Activated B cell treated with CpG ODN at 0.5 μM for 24 hours (primary cell): ENCODE measurements around the gene CSMD2. TPM values are rescaled to one million over a fixed set of nuclear protein-coding genes. Genes with fewer than 3 reads are reported as not detected.

ENCODE experiments used
- ATAC-seq: fragments of 200-7000 bp; cut with Tn5 transposase; one replicate; pipeline ENCODE4 v1.10.0; 2021; ENCODE audit warnings: low read depth, mild to moderate bottlenecking, moderate library complexity
- CTCF ChIA-PET: fragments of 350-600 bp; sonication (Branson Sonifier 250); formaldehyde crosslinking; loops from one replicate; lab custom pipeline; 2021; ENCODE audit warnings: antibody characterized with exemption; lab: Charles Lee
- POLR2A ChIA-PET: fragments of 350-600 bp; sonication (Branson Sonifier 250); formaldehyde crosslinking; loops from one replicate; lab custom pipeline; 2021; ENCODE audit warnings: antibody characterized with exemption; lab: Charles Lee
- DNase-seq: peaks from one replicate; pipeline ENCODE4 v3.0.0; 2022
- H3K27ac Mint-ChIP-seq: one replicate; pipeline ENCODE4 v1.8.0; 2020; ENCODE audit warnings: mixed read lengths
- H3K27me3 Mint-ChIP-seq: one replicate; pipeline ENCODE4 v1.8.0; 2021; ENCODE audit warnings: mixed read lengths
- H3K36me3 Mint-ChIP-seq: one replicate; pipeline ENCODE4 v1.8.0; 2021; ENCODE audit warnings: low read depth, mixed read lengths
- H3K4me1 Mint-ChIP-seq: one replicate; pipeline ENCODE4 v1.8.0; 2021; ENCODE audit warnings: mixed read lengths
- H3K4me3 Mint-ChIP-seq: one replicate; pipeline ENCODE4 v1.8.0; 2020; ENCODE audit warnings: mild to moderate bottlenecking, mixed read lengths
- H3K9me3 Mint-ChIP-seq: one replicate; pipeline ENCODE4 v1.8.0; 2020; ENCODE audit warnings: mixed read lengths
- intact Hi-C: fragments of 100-400 bp; cut with micrococcal nuclease; formaldehyde crosslinking; loops from one replicate; pipeline ENCODE4 v1.15.1; 2024
- total RNA-seq: library from RNA; stranded (reverse); gene quantifications from 2 replicates; pipeline ENCODE4 v1.2.3, GENCODE V29; 2022
- TF ChIP-seq, protein P1 (sequence below): fragments of 200-600 bp; IDR thresholded peaks from one replicate; pipeline ENCODE4 v1.8.0; 2022; ENCODE audit warnings: antibody characterized with exemption, mild to moderate bottlenecking

CSMD2 gene
- total RNA-seq, 1 donor from 2014 or later, result not detected

DNA sequence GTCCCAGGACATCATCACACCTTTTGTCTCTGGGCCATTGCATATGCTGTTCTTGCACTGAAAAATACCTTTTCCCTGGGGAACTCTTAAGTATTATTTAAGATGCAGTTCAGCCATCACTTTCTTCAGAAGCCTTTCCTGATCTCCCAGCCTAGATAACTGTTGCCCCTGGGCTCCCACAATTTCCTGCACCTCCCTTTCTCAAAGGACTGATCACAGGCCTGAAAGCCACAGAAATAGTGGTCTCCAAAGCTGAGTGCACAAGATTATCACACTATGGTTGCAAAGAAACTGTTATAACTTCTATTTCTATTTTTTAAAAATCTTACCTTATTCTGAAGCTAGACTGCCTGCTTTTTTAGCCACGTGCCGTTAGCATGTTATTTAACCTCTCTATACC, 695.3 kb downstream of the CSMD2 start:
- no peaks in the 10 kb centered on the region for H3K27me3 Mint-ChIP-seq
- TF ChIP-seq, protein P1, sequence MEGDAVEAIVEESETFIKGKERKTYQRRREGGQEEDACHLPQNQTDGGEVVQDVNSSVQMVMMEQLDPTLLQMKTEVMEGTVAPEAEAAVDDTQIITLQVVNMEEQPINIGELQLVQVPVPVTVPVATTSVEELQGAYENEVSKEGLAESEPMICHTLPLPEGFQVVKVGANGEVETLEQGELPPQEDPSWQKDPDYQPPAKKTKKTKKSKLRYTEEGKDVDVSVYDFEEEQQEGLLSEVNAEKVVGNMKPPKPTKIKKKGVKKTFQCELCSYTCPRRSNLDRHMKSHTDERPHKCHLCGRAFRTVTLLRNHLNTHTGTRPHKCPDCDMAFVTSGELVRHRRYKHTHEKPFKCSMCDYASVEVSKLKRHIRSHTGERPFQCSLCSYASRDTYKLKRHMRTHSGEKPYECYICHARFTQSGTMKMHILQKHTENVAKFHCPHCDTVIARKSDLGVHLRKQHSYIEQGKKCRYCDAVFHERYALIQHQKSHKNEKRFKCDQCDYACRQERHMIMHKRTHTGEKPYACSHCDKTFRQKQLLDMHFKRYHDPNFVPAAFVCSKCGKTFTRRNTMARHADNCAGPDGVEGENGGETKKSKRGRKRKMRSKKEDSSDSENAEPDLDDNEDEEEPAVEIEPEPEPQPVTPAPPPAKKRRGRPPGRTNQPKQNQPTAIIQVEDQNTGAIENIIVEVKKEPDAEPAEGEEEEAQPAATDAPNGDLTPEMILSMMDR, result no peak
- intact Hi-C loops, result loop anchor here (1.0 to 5.0 kb wide), 8 partner anchors 102 to 817 kb away; partner anchors contain the start of genes RBBP4, TRIM62 and ZBTB8OS
- H3K4me1 Mint-ChIP-seq, result peaks cover 24% of the 10 kb centered on the region
- no peak overlapping the region for H3K4me3 Mint-ChIP-seq
- H3K27ac Mint-ChIP-seq, result no peak overlapping the region
- CTCF ChIA-PET, result interaction anchor here (1.0 to 7.7 kb wide), 8 partner anchors 10 to 332 kb away, joined by 3 to 143 read pairs (median 6); no protein-coding TSS in a partner anchor
- H3K9me3 Mint-ChIP-seq, result no peaks in the 10 kb centered on the region
- H3K36me3 Mint-ChIP-seq, result no peaks in the 10 kb centered on the region
- no peak for ATAC-seq
- POLR2A ChIA-PET, result interaction anchor here (0.6 kb wide), 1 partner anchor 1118 kb away, joined by 4 read pairs; no protein-coding TSS in a partner anchor
- DNase-seq, result no peak

DNA sequence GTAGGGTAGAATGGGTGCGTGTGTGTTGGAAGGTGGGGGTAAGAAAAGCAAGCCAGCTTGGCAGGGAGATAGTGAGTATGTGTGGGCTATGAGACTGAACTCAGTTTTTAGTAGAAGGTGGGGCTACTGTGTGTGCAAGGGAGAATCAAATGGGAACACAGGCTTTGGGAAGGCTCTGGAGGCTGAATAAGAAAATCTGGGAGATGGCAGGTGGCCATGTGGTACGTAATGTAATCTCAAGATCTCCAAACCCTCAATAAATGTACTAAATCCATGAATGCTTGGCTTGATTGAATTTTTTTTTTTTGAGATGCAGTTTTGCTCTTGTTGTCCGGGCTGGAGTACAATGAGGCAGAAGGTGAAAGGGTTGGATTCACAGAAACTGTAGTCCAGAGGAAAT, 696.1 kb downstream of the CSMD2 start:
- no peak for DNase-seq
- ATAC-seq, result no peak
- Mint-ChIP-seq H3K9me3 (no peaks in the 10 kb centered on the region), H3K27ac (no peak overlapping the region), H3K36me3 (no peaks in the 10 kb centered on the region), H3K4me3 (no peak overlapping the region), H3K4me1 (peaks cover 27% of the 10 kb centered on the region), H3K27me3 (no peaks in the 10 kb centered on the region)
- CTCF ChIA-PET, result interaction anchor here (1.8 to 7.7 kb wide), 4 partner anchors 16 to 173 kb away, joined by 4 to 143 read pairs (median 6); no protein-coding TSS in a partner anchor
- POLR2A ChIA-PET, result no interaction called here
- TF ChIP-seq, protein P1, result no peak
- intact Hi-C loops, result no loop called here

DNA sequence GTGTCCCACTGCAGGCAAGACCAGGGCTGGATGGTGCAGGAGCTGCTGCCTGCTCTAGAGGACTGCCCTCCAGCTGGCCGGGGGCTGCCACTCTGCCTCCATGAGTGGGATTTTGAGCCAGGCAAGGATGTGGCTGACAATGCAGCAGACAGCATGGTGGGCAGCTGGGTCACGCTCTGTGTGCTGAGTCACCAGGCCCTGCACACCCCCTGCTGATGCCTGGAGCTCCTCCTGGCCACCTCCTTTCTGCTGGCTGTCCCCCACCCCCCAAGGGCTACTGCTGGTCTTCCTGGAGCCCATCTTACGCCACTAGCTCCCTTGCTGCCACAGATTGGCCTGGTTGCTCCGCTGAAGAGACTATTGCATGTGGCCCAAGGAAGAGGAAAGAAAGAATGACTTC, 696.5 kb downstream of the CSMD2 start:
- no peak overlapping the region for H3K4me3 Mint-ChIP-seq
- H3K27ac Mint-ChIP-seq, result no peak overlapping the region
- H3K4me1 Mint-ChIP-seq, result peaks cover 30% of the 10 kb centered on the region
- no peaks in the 10 kb centered on the region for H3K27me3 Mint-ChIP-seq
- ChIA-PET CTCF (interaction anchor here (1.2 to 7.7 kb wide), 5 partner anchors 15 to 173 kb away, joined by 4 to 143 read pairs (median 4); no protein-coding TSS in a partner anchor), POLR2A (no interaction called here)
- no peaks in the 10 kb centered on the region for H3K36me3 Mint-ChIP-seq
- DNase-seq, result no peak
- no peaks in the 10 kb centered on the region for H3K9me3 Mint-ChIP-seq
- intact Hi-C loops, result no loop called here
- ATAC-seq, result no peak
- TF ChIP-seq, protein P1, result no peak

DNA sequence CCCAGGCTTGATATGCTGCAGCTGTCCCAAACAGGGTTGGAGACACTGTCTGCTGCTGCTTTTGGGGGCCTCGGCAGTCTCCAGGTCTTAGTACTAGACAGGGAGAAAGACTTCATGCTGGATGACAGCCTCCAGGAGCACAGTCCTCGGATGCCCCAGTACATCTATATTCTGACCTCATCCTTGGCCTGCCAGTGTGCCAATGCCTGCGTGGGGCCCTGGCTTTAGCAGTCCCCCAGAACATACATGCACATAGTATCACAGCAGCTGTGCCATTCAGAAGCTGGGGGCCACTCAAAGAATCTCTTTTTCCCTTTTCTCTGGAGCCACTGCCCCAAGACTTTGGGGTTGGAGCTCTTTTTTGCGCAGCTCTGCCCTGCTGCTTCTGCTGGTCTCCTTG, 697.0 kb downstream of the CSMD2 start:
- TF ChIP-seq, protein P1, result no peak
- peaks cover 28% of the 10 kb centered on the region for H3K4me1 Mint-ChIP-seq
- DNase-seq (no peak), ATAC-seq (no peak)
- H3K27me3 Mint-ChIP-seq, result no peaks in the 10 kb centered on the region
- intact Hi-C loops, result no loop called here
- no peak overlapping the region for H3K4me3 Mint-ChIP-seq
- H3K36me3 Mint-ChIP-seq, result no peaks in the 10 kb centered on the region
- no peaks in the 10 kb centered on the region for H3K9me3 Mint-ChIP-seq
- POLR2A ChIA-PET, result no interaction called here
- H3K27ac Mint-ChIP-seq, result no peak overlapping the region
- CTCF ChIA-PET, result interaction anchor here (1.2 to 7.7 kb wide), 5 partner anchors 13 to 172 kb away, joined by 4 to 143 read pairs (median 4); no protein-coding TSS in a partner anchor

DNA sequence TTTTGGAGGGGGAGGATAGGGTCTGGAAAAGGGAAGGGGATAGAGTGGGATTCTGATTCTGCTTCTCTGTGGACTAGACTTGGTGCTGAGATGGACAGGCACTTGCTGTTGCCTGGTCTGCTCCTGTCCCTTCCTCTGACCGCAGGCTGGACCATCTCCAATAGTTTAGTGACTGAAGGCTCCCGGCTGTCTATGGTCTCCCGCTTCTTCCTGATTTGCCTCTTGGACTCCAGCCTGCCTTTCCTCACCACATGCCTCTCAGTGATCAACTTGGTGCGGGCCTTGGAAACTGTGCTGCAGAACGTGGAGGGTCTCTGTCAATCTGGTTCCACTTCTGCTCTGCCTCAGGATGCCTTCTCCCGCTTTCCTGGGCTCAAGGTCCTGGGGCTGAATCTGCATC, 698.9 kb downstream of the CSMD2 start:
- H3K27me3 Mint-ChIP-seq, result no peaks in the 10 kb centered on the region
- intact Hi-C loops, result no loop called here
- no peaks in the 10 kb centered on the region for H3K9me3 Mint-ChIP-seq
- no peak overlapping the region for H3K4me3 Mint-ChIP-seq
- ATAC-seq (no peak), DNase-seq (no peak)
- CTCF ChIA-PET, result interaction anchor here (7.7 kb wide), 1 partner anchor 170 kb away, joined by 143 read pairs; no protein-coding TSS in a partner anchor
- POLR2A ChIA-PET, result no interaction called here
- TF ChIP-seq, protein P1, result no peak
- H3K27ac Mint-ChIP-seq, result no peak overlapping the region
- no peaks in the 10 kb centered on the region for H3K36me3 Mint-ChIP-seq
- peaks cover 32% of the 10 kb centered on the region for H3K4me1 Mint-ChIP-seq
